NCI-H2196 treated with DMSO at 0.1 percent for 48 hours (cell line): ENCODE measurements around the gene EEA1.
"Not testable (repeated sequence)": the region's sequence is repeated elsewhere in the genome, so short reads cannot be mapped to it uniquely, and the experiment has no call there.

Experiments used
- DNase-seq: peaks from one replicate; lab custom pipeline; 2025; ENCODE audit not compliant: unreplicated experiment; lab: John Stamatoyannopoulos, UW

The EEA1 gene

DNA sequence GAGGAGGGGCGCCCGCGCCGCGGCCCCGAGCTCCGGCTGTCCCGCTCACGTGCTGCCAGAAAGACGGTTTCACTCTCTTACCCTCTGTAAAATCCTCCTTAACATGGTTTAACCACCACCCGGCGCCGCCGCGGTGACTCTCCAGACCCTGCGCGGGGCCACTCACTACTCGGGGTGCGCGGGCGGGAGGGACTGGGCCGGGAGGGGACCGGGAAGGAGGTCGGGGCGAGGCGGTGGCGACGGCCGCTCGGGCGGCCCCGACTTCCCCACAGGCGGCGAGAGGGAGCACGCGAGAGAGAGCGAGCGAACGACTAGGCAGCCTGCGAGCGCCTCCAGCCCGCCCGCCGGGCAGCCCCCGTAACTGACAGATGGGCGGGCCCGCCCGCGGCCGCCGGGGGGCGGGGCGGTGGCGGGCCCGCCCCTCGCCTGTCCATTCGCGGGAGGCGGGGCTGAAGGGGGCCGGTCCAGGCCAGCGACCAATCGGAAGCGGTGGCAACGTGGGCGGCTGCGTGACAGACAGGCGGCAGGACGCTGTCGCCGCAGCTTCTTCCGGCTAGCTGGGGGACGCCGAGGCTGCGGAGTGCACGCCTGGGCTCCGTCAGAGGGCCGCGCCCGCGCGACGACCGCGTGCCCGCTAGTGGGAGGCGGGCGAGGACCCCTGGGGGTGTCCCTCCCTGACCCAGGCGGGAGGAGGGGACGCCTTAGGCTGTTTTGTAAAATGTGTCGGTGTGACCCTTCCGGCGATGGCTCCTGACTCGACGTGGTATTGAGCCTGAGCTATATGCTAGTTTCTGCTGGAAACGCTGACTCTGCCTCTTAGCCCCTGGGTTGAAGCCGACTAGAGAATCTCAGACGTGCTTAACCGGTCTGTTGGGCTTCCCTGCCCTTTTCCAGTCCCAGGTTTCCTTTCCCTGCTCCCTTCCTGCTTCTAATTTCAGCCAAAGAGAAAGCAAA, at the start of gene EEA1:
Gene EEA1 (minus strand): TSS at position 334 of the 954 bp plus-strand sequence. CDS start 229 bp downstream, at position 105.
- peak; percentile 86 for DNase-seq

DNA sequence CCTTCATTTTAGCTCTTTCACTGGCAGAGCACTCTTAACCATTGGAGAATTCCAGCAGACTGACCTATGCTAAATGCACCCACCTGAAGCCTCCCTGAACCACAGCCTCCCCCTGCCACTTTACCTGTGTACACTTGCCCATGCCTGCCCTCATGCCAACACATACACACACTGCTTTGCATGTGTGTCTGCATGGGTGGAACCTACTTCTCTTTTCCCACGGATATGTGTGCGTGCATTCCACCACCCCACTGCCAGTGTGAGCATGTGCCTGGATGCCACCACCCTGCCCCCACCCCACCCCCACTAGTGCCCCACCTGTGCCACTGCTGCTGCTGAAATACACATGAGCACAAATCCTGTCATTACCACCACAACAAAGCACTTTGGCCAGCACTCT, 49.5 kb upstream of the EEA1 start:
- DNase-seq: no peak

DNA sequence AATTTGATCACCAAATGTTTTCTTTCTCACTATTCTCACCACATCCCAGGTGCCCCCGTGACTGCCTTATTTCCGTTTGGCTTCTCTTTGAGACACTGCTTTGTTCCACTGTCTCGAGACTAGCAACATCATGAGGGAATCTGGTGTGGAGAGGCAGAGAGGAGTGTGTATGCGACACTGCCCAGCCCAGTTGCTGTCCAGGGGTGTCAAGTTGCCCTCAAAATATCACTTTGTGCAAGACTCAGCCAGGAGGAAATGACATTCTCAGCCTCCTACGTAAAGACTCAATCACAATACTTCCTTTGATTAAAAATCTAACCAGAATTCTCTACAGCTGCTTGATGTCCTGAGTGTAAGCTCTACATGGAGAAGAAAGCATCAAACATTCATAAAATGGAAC, 48.2 kb upstream of the EEA1 start:
- DNase-seq: no peak

DNA sequence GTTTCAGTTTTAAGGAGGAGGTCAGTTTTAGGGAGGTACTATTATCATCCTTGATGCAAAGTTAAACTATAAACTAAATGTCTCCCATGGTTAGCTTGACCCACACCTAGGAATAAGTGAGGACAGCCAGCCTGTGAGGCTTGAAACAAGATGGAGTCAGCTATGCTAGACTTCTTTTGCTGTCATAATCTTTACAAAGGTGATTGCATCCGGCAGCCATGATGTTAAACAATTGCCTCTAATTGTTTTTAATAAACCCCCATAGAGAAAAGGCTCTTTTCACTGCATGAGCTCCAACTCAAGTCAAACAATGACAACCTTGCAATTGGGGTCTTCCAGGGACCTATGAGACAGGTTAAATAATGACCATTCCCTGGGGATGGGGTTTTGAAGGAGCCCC, 45.7 kb upstream of the EEA1 start:
- no peak for DNase-seq

DNA sequence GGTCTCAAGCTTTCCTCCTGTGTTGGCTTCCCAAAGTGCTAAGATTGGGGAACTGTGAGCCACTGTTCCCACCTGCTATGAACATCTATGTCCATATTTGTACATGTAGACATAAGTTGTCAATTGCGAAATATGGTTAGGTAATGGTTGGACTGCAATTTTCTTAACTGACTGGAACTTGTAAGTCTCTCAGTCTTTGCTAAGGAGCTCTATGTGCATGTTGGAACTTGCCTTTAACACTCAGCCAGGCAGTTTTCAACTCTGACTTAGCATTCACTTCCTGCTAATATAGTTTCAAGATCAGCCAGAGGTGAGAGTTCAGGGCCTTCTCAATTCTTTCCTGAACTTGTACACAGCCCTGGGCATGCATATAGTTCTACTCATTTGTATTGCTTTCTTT, 44.5 kb upstream of the EEA1 start:
- no peak for DNase-seq

DNA sequence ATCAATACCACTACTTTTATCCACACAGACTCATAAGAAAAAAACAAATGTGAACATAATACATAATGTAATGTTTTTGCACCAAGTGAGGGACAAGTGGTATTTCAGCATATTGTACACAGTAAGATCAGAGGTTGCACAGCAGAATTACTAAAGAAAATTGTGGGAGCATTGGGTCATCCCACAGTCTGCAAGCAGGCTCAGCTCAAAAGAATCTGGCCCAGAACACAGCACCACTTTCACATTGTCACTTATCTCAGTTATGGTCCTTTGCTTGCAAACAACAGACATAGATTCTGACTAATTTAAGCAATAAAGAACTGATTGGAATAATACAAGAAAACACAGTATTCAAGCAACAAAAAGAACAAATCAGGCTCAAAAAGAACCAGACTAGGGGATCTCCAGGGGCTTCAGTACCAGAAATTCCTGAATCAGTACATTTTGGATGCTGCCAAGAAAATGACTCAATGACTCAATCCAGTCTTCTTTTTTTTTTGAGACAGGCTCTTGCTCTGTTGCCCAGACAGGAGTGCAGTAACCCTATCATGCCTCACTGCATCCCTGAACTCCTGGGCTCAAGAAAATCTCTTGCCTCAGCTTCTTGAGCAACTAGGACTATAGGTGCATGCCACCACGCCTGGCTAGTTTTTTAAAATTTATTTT, 42.9 kb upstream of the EEA1 start:
- no peak for DNase-seq

DNA sequence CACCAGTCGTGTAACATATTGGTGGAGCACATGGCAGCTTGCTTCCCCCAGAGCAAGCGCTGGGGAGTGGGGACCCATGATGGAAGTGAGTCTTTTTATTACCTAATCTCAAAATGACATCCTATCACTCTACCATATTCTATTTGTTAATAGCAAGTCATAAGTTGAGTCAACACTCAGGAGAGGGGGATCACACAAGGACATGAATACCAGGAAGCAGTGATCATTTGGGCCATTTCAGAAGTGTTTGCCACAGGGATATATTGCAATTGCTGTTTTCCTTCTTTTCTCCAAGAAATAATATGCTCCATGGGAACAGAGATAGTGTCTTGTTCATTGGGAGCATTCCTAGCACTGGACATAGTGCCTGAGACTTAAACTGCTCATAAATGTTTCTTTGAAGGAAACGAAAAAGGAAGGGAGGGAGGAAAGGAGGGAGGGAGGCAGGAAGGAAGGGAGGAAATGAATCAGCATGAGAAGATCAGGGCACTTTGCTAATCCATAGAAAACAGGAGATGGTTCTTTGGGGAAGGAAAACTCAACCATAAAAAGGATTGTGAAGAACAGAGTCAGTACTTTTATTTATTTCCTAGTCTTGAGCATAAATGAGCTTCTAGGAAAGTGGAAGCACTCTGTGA, 39.2 kb upstream of the EEA1 start:
- DNase-seq: no peak

DNA sequence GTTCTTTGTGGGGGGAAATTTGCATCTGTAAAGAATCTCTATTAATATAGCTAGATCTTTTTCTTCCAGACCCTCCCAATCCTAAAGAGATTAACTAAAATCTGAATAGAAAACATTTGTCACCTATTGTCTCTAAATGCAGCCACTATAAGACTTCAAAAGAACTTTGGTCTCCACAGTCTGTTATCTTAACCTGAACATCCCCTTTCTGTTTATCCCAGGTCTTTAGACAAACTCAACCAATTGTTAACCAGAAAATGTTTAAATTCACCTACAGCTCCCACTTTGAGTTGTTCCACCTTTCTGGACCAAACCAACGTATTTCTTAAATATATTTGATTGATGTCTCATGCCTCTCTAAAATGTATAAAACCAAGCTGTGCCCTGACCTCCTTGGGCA, 35.3 kb upstream of the EEA1 start:
- not testable (repeated sequence) for DNase-seq

DNA sequence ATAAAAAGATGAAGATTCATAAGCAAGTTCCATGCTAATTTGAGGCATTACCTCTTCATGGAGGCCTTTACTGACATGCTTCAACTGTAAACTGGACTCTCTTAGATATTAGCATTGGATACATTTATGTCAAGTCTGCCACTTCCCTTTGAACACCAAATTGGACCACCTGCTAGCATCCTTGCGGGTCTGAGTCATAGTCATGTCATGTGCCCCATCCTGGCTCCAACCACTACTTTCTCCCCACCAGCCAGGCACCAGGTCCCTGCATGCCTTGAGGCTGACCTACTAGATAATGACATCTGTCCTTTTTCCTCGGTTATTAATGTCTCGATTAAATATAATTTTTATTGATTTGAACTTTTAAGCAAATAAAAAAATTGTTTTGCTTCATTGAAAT, 32.9 kb upstream of the EEA1 start:
- DNase-seq: no peak

DNA sequence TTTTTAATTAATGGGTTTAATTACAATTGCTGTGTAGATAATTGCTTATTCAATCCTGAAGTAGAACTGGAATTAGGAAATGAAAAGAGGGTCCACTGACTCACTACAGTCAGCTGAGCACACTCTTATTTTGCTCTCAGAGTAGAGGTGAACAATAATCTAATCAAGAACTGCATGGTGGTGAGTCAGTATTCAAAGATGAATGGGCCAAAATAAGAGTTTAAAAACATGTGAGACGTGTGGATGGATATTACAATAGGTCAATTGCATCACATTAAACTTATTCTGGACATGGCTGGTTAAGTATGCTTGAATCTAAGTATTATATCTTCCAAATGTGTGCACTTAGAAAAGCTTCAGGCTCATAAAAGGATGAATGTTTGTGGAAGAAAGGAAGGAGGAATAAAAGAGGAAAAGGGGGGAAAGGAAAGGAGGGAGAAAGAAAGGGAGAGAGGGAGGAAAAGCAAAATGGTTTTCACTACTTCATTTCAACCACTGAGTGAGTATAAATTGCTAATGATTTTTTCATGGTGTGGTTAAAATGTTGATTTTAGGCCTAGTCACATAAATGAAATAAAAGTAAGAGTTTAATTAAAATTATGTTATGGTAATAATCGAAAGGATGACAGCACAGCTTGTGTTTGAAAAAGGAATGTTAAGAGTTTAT, 27.0 kb upstream of the EEA1 start:
- DNase-seq: no peak

DNA sequence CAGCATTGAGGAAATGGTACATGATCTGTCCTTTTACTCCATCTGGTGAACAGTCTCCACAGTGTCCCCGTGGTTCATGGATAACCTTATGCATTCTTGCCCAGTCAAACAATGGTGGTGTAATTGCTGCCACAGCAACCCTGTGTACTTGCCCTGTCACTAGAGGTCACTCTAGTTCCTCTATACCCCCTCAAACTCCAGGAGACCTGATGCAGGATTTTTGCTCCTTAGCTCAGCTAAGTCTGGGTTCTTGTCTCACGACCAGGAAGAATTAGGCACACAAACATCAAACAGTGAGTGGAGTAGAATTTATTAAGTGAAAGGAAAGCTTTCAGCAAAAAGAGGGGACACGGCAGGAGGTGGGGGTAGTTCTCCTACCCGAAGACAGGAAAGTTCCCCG, 24.7 kb upstream of the EEA1 start:
- DNase-seq: no peak

DNA sequence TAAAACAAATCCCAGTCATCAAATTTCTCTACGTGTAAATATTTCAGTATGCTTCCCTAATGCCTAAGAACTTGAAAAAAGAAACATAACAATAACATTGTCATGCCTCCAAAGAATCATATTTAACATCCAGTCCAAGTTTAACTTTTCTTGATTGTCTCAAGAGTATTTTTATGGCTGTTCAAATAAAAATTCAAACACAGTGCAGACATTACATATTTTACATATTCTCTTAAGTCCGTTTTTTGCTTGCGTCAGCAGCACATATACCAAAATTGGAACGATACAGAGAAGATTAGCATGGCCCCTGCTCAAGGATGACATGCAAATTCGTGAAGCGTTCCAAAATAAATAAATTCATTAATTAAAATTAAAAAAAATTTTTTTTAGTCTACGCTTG, 23.3 kb upstream of the EEA1 start:
- no peak for DNase-seq

DNA sequence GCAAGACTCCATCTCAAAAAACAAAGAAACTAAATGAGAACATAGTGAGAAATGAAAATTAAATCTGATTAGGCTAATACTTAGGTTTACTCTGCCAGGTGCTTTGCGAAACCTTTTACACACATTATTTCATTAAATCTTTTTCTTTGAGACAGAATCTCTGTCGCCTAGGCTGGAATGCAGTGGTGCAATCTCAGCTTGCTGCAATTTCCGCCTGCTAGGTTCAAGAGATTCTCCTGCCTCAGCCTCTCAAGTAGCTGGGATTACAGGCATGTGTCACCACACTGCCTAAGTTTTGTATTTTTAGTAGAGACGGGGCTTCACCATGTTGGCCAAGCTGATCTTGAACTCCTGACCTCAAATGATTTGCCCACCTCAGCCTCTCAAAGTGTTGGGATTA, 21.9 kb upstream of the EEA1 start:
- DNase-seq: no peak

DNA sequence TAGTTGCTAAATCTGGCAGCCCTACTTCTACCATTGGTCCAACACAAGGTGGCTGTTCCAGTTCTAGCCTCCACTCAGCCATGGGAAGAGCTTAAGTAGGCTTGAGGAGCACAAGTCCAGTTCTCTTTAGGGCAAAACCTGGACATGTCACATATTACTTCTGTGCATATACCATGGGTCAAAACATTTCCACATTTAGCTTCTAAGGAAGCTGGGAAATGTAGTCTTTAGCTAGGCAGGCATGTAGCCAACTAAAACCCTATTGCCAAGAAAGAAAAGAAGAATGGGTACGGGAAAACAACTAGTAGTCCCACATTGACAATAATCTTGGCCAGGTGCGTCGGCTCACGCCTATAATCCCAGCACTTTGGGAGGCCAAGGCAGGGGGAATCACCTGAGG, 20.9 kb upstream of the EEA1 start:
- no peak for DNase-seq

DNA sequence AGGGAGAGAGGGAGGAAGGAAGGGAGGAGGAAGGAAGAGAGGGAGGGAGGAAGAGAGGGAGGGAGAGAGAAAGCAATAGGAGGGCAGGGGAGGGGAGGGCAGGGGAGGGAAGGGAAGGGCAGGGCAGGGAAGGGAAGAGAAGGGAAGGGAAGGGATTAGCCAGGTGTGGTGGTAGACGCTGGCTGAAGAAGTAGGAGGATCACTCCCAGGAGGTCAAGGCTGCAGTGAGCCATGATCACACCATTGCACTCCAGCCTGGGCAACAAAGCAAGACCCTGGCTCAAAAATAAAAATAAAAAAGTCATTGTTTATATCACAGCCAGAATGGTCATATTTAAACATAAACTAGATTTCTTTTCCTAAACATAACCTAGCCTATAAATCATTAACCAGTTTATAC, 20.4 kb upstream of the EEA1 start:
- no peak for DNase-seq

DNA sequence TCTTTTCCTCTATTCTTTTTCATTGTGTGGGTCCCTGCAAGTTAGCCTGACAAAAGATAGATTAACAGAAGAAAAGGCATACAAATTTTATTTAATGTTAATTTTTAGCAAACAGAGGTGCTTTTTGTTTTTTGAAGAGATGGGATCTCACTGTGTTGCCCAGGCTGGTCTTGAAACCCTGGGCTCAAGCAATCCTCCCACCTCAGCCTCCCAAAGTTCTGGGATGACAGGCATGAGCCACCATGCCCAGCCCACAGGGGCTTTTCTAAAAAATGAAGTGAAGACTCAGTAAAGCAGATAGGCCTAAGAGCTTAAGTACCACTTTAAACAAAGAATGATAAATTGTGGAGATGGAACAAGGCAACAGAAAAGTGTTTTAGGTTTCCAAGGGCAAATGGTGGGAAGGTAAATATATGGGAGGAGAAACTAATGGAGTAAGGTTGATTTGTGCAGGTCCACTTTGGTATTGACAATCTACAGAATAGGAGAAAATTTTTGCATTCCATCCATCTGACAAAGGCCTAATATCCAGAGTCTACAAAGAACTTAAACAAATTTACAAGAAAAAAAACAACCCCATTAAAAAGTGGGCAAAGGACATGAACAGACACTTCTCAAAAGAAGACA, 18.6 kb upstream of the EEA1 start:
- no peak for DNase-seq

DNA sequence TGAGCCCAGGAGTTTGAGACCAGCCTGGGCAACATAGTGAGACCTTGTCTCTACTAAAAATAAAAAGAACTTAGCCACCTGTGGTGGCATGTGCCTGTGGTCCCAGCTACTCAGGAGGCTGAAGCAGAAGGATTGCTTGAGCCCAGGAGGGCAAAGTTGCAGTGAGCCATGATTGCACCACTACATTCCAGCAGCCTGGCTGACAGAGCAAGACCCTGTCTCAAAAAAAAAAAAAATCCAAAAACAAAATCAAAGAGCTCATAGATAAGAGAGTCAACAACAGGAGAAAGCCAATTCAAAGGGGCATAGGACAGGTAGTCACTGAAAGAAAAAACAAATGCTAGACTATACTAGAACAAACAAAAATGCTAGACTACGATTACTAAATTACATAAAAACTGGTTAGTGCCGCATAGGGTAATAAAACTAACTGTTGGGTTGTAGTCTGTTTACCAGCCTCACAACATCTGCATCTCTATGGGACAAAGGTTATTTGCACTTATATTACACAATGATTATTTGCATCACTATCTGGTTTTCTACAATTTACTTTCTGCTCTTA, 16.6 kb upstream of the EEA1 start:
- DNase-seq: no peak

DNA sequence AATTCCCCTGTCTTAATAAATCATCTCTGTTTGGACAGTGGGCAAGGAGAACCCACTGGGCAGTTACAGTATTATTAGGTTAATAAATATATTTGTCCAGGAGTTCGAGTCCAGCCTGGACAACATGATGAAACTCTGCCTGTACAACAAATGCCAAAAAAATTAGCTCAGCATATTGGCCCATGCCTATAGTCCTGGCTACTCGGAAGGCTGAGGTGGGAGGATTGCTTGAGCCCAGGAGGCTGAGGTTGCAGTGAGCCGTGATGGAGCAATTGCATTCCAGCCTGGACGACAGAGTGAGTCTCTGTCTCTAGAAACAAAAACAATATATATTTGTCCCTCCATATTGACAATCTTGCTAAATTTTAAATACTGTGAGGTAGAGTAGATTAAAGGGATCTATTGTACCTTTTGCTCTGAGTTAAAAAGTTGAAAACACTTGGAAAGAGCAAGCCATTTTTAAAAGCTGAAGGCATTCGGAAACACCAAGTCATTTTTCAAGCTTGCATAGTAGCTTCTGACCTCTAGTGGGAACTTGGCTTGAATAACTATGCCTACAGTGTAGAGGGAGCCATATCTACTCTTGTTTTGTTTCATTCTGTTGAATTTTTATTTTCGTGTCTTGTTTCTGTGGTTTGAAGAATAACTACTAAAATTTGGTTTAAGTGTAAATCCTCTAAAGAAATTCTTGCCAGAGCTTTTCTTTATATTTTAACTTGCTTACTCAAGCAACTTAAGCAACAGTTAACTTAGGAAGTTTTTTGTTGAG, 14.6 kb upstream of the EEA1 start:
- no peak for DNase-seq

DNA sequence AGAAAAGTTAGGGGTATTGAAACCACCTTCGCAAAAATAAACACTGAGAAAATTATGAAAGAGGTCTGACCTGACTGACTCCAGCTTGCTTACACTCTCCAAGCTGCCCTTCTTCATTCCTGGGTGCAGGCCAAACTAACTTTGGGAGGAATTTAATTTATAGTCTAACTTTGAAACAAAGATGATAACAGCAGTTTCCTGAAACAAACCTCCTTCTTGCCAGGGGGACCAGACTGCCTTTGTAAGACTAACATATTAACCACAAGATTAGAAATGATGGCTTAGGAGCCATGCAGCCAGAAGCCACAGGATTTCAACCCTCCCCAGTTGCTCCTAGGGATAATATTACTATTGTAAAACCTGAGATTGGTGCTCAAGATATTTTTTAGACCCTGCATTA, 13.8 kb upstream of the EEA1 start:
- no peak for DNase-seq

DNA sequence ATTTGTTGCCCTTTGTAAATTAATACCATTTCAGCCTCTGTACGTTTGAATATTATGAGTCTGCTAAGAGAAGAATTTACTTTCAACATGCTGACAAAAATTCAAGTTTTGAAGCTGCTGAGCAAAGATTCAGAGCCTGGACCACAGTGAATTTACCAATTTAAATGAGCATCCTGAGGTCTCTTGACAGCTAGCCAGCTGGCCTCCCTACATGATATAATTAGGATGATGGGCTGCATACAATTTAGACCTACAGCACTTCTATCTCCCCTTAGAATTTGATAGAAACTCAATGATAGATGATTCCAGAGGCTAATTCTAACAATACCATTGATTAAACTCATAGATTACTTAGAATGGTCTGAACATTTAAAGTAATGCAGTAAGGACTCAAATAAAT, 10.0 kb upstream of the EEA1 start:
- no peak for DNase-seq
